Ishikawa (cell line): ENCODE measurements around the gene AGL.

Experiments used
- CEBPB ChIP-seq: IDR thresholded peaks from 2 replicates; pipeline ENCODE4 v1.6.1; 2012
- CREB1 ChIP-seq: IDR thresholded peaks from 2 replicates; pipeline ENCODE4 v1.6.1; 2012; ENCODE audit warnings: low read depth
- EP300 ChIP-seq: IDR thresholded peaks from 2 replicates; pipeline ENCODE4 v1.6.1; 2012; ENCODE audit warnings: borderline replicate concordance
- FOXM1 ChIP-seq: IDR thresholded peaks from 2 replicates; pipeline ENCODE4 v1.6.1; 2012; ENCODE audit warnings: low read depth, borderline replicate concordance
- NFIC ChIP-seq: IDR thresholded peaks from 2 replicates; pipeline ENCODE4 v1.6.1; 2012
- RAD21 ChIP-seq: IDR thresholded peaks from 2 replicates; pipeline ENCODE4 v1.6.1; 2012; ENCODE audit warnings: low read depth
- TAF1 ChIP-seq: IDR thresholded peaks from 2 replicates; pipeline ENCODE4 v1.6.1; 2012; ENCODE audit warnings: low read depth, mild to moderate bottlenecking
- YY1 ChIP-seq: IDR thresholded peaks from 2 replicates; pipeline ENCODE4 v1.6.1; 2012; ENCODE audit warnings: low read depth
- ZBTB7A ChIP-seq: IDR thresholded peaks from 2 replicates; pipeline ENCODE4 v1.6.1; 2012; ENCODE audit warnings: low read depth
- TF ChIP-seq, protein P1 (sequence below): IDR thresholded peaks from 2 replicates; pipeline ENCODE4 v1.6.1; 2012
- TF ChIP-seq, protein P2 (sequence below): IDR thresholded peaks from 2 replicates; pipeline ENCODE4 v1.6.1; 2012
- TF ChIP-seq, protein P3 (sequence below): IDR thresholded peaks from 2 replicates; pipeline ENCODE4 v1.6.1; 2012; ENCODE audit warnings: low read depth, mild to moderate bottlenecking

DNA sequence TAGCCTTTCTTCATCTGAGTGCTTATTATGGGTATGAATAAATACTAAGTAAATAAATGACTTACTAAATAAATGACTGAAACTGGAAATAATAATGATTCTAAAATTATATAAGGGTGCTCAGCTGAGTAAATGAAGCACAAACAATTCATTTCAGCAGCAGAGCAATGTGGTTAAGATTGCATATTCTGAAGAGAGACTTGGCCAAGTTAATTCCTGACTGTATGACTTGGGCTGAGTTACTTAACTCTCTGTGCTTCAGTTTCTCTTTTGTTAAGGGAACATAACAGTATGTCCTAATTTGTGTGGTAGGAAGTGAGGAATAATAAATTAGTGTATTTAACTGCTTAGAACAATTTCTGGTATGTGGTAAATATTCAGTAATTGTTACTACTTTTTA, 19.1 kb downstream of the AGL start:
- TF ChIP-seq CEBPB (no peak), TAF1 (no peak), ZBTB7A (no peak), YY1 (no peak), CREB1 (no peak), FOXM1 (no peak), NFIC (no peak), RAD21 (no peak), EP300 (no peak)
- TF ChIP-seq, protein P1, sequence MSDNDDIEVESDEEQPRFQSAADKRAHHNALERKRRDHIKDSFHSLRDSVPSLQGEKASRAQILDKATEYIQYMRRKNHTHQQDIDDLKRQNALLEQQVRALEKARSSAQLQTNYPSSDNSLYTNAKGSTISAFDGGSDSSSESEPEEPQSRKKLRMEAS: no peak
- TF ChIP-seq, protein P2, sequence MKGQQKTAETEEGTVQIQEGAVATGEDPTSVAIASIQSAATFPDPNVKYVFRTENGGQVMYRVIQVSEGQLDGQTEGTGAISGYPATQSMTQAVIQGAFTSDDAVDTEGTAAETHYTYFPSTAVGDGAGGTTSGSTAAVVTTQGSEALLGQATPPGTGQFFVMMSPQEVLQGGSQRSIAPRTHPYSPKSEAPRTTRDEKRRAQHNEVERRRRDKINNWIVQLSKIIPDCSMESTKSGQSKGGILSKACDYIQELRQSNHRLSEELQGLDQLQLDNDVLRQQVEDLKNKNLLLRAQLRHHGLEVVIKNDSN: no peak
- TF ChIP-seq, protein P3, sequence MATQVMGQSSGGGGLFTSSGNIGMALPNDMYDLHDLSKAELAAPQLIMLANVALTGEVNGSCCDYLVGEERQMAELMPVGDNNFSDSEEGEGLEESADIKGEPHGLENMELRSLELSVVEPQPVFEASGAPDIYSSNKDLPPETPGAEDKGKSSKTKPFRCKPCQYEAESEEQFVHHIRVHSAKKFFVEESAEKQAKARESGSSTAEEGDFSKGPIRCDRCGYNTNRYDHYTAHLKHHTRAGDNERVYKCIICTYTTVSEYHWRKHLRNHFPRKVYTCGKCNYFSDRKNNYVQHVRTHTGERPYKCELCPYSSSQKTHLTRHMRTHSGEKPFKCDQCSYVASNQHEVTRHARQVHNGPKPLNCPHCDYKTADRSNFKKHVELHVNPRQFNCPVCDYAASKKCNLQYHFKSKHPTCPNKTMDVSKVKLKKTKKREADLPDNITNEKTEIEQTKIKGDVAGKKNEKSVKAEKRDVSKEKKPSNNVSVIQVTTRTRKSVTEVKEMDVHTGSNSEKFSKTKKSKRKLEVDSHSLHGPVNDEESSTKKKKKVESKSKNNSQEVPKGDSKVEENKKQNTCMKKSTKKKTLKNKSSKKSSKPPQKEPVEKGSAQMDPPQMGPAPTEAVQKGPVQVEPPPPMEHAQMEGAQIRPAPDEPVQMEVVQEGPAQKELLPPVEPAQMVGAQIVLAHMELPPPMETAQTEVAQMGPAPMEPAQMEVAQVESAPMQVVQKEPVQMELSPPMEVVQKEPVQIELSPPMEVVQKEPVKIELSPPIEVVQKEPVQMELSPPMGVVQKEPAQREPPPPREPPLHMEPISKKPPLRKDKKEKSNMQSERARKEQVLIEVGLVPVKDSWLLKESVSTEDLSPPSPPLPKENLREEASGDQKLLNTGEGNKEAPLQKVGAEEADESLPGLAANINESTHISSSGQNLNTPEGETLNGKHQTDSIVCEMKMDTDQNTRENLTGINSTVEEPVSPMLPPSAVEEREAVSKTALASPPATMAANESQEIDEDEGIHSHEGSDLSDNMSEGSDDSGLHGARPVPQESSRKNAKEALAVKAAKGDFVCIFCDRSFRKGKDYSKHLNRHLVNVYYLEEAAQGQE: no peak
